A673 (cell line): ENCODE measurements around the gene PLIN5. TPM values are rescaled to one million over a fixed set of nuclear protein-coding genes. Genes with fewer than 3 reads are reported as not detected.

Experiments
- BruUV-seq: library from RNA; stranded (reverse); fragments of 400-500 nt; replicated peaks from 2 replicates; lab custom pipeline; 2021; lab: Mats Ljungman, UMichigan
- CTCF ChIA-PET: fragments of 300-600 bp; sonication (Branson Sonifier 250); formaldehyde crosslinking; loops from one replicate; lab custom pipeline; 2022; ENCODE audit warnings: antibody characterized with exemption; lab: Charles Lee
- POLR2A ChIA-PET: fragments of 300-600 bp; sonication (Branson Sonifier 250); formaldehyde crosslinking; loops from one replicate; lab custom pipeline; 2022; ENCODE audit warnings: antibody characterized with exemption; ENCODE audit not compliant: low non-redundant PET; lab: Charles Lee
- DNase-seq: peaks from one replicate; pipeline ENCODE4 v3.0.0-alpha.2; 2015; ENCODE audit warnings: low spot score
- H3K27ac ChIP-seq: fragments of 200-600 bp; sonication (generic); 2 replicates; pipeline ENCODE4 v1.5.1; 2016; ENCODE audit warnings: mixed run types, low read depth, mild to moderate bottlenecking, mixed read lengths, antibody characterized with exemption, low read length; ENCODE audit not compliant: poor library complexity, severe bottlenecking
- H3K27me3 ChIP-seq: fragments of 200-600 bp; sonication (generic); replicated peaks from 2 replicates; pipeline ENCODE4 v1.6.1; 2017; ENCODE audit warnings: mixed run types, low read depth, mild to moderate bottlenecking, mixed read lengths, antibody characterized with exemption, low read length; ENCODE audit not compliant: insufficient read depth, poor library complexity
- H3K36me3 ChIP-seq: fragments of 200-600 bp; sonication (generic); 2 replicates; pipeline ENCODE4 v1.6.1; 2016; ENCODE audit warnings: mixed run types, mild to moderate bottlenecking, mixed read lengths, antibody characterized with exemption, low read length; ENCODE audit not compliant: insufficient read depth, poor library complexity, severe bottlenecking
- H3K4me1 ChIP-seq: fragments of 200-600 bp; sonication (generic); 2 replicates; pipeline ENCODE4 v1.6.1; 2017; ENCODE audit warnings: mixed run types, mild to moderate bottlenecking, mixed read lengths, antibody characterized with exemption, low read length; ENCODE audit not compliant: insufficient read depth, poor library complexity, severe bottlenecking
- H3K4me3 ChIP-seq: fragments of 200-600 bp; sonication (generic); 2 replicates; pipeline ENCODE4 v1.5.1; 2016; ENCODE audit warnings: low read depth, mixed run types, mild to moderate bottlenecking, mixed read lengths, low read length; ENCODE audit not compliant: poor library complexity, severe bottlenecking
- H3K9me3 ChIP-seq: fragments of 200-600 bp; sonication (generic); 2 replicates; pipeline ENCODE4 v1.6.1; 2016; ENCODE audit warnings: mixed run types, low read depth, mild to moderate bottlenecking, mixed read lengths, antibody characterized with exemption, low read length; ENCODE audit not compliant: poor library complexity, severe bottlenecking
- CTCF ChIP-seq: fragments of 300-800, 200-600 bp; sonication (generic); conservative IDR thresholded peaks from 2 replicates; pipeline ENCODE4 v1.5.1; 2017; ENCODE audit warnings: low read depth, mild to moderate bottlenecking, antibody characterized with exemption, low read length, moderate library complexity, mixed read lengths
- EZH2 ChIP-seq: fragments of 200-600 bp; sonication (generic); IDR thresholded peaks from 2 replicates; pipeline ENCODE4 v1.6.1; 2017; ENCODE audit warnings: borderline replicate concordance, low read depth, mild to moderate bottlenecking, mixed read lengths, antibody characterized with exemption, low read length; ENCODE audit not compliant: poor library complexity, severe bottlenecking
- intact Hi-C: fragments of 100-400 bp; cut with micrococcal nuclease; formaldehyde crosslinking; loops from one replicate; pipeline ENCODE4 v1.10.0; 2022; ENCODE audit not compliant: unreplicated experiment
- total RNA-seq: library from RNA; stranded (reverse); gene quantifications from 2 replicates; pipeline ENCODE4 v1.2.3, GENCODE V29; 2021

Gene PLIN5
- total RNA-seq, 1 experiment from 2014 or later, result 3.0 TPM

GRCh38 chr19:4517451-4518057 is 17.5 kb downstream of the PLIN5 start:
- intact Hi-C loops, result no loop called here
- ChIA-PET POLR2A (no interaction called here), CTCF (interaction anchor here (0.5 kb wide), 1 partner anchor 60 kb away, joined by 7 read pairs; no protein-coding TSS in a partner anchor)
- TF ChIP-seq CTCF (no peak), EZH2 (no peak)
- H3K4me1 ChIP-seq, result no peaks in the 10 kb centered on the region
- DNase-seq, result no peak
- no peaks in the 10 kb centered on the region for H3K9me3 ChIP-seq
- BruUV-seq, result no TSS peak
- no peaks in the 10 kb centered on the region for H3K27me3 ChIP-seq
- H3K4me3 ChIP-seq, result no peak overlapping the region
- no peak overlapping the region for H3K27ac ChIP-seq
- H3K36me3 ChIP-seq, result no peaks in the 10 kb centered on the region

GRCh38 chr19:4516939-4517300 is 18.1 kb downstream of the PLIN5 start:
- no peaks in the 10 kb centered on the region for H3K36me3 ChIP-seq
- DNase-seq, result no peak
- BruUV-seq, result no TSS peak
- no peak overlapping the region for H3K27ac ChIP-seq
- H3K4me1 ChIP-seq, result no peaks in the 10 kb centered on the region
- TF ChIP-seq EZH2 (no peak), CTCF (no peak)
- H3K4me3 ChIP-seq, result no peak overlapping the region
- ChIA-PET CTCF (interaction anchor here (0.5 to 0.6 kb wide), 2 partner anchors 61 to 81 kb away, joined by 3 to 7 read pairs; no protein-coding TSS in a partner anchor), POLR2A (no interaction called here)
- intact Hi-C loops, result no loop called here
- no peaks in the 10 kb centered on the region for H3K27me3 ChIP-seq
- H3K9me3 ChIP-seq, result no peaks in the 10 kb centered on the region

- TF ChIP-seq EZH2 (no peak), CTCF (no peak)
- Histone ChIP-seq H3K4me1 (no peaks in the 10 kb centered on the region), H3K27me3 (no peaks in the 10 kb centered on the region), H3K4me3 (no peak overlapping the region), H3K36me3 (no peaks in the 10 kb centered on the region), H3K27ac (no peak overlapping the region), H3K9me3 (no peaks in the 10 kb centered on the region)
- ChIA-PET CTCF (interaction anchor here (0.6 kb wide), 2 partner anchors 10 to 81 kb away, joined by 3 read pairs; no protein-coding TSS in a partner anchor), POLR2A (no interaction called here)
- intact Hi-C loops, result no loop called here
- no TSS peak for BruUV-seq
- DNase-seq, result no peak
Observed at GRCh38 chr19:4516199-4516938, 18.7 kb downstream of the PLIN5 start.
